NCI-H128 (cell line): ENCODE data around the gene EVI5.
"Not testable (repeated sequence)": the region's sequence is repeated elsewhere in the genome, so short reads cannot be mapped to it uniquely, and the experiment has no call there.

ENCODE experiments used
- DNase-seq: peaks from one replicate; lab custom pipeline; 2025; ENCODE audit not compliant: unreplicated experiment; lab: John Stamatoyannopoulos, UW

EVI5 gene

GRCh38 chr1:92583821-92584760, 200.8 kb downstream of the EVI5 start:
- no peak for DNase-seq

GRCh38 chr1:92577261-92577895, 207.5 kb downstream of the EVI5 start:
- no peak for DNase-seq

GRCh38 chr1:92575123-92575522, 209.8 kb downstream of the EVI5 start:
- DNase-seq, result no peak

GRCh38 chr1:92572520-92572919, 212.4 kb downstream of the EVI5 start:
- no peak for DNase-seq

GRCh38 chr1:92571578-92571977, 213.3 kb downstream of the EVI5 start:
- no peak for DNase-seq

- no peak for DNase-seq
Measured at GRCh38 chr1:92567211-92567868, 217.6 kb downstream of the EVI5 start.

GRCh38 chr1:92563457-92564216, 221.3 kb downstream of the EVI5 start:
- no peak for DNase-seq

GRCh38 chr1:92556350-92556749, 228.6 kb downstream of the EVI5 start:
- DNase-seq, result no peak

- no peak for DNase-seq
Measured at GRCh38 chr1:92554216-92554615, 230.7 kb downstream of the EVI5 start.

GRCh38 chr1:92551916-92552315, 233.0 kb downstream of the EVI5 start:
- DNase-seq, result no peak

- no peak for DNase-seq
Measured at GRCh38 chr1:92544756-92545165, 240.1 kb downstream of the EVI5 start.

- DNase-seq, result no peak
Measured at GRCh38 chr1:92543131-92544055, 241.5 kb downstream of the EVI5 start.

- DNase-seq, result no peak
Measured at GRCh38 chr1:92538413-92539061, 246.4 kb downstream of the EVI5 start.

GRCh38 chr1:92538048-92538412, 246.9 kb downstream of the EVI5 start:
- DNase-seq, result no peak

GRCh38 chr1:92536980-92537884, 247.7 kb downstream of the EVI5 start:
- DNase-seq, result no peak

- DNase-seq, result no peak
Measured at GRCh38 chr1:92536211-92536979, 248.5 kb downstream of the EVI5 start.

- DNase-seq, result not testable (repeated sequence)
Measured at GRCh38 chr1:92532371-92532770, 252.5 kb downstream of the EVI5 start.

GRCh38 chr1:92531939-92532338, 253.0 kb downstream of the EVI5 start:
- not testable (repeated sequence) for DNase-seq
